ENCODE results near the gene MAP3K4.
"Not testable (repeated sequence)": the region's sequence is repeated elsewhere in the genome, so short reads cannot be mapped to it uniquely, and the experiment has no call there.

The MAP3K4 gene

GRCh38 chr6:160962835-160963623 is 28.5 kb upstream of the MAP3K4 start:
- Mint-ChIP-seq H3K36me3 (ENCODE audit: low read depth) (no peaks in the 10 kb centered on the region), H3K27ac (no peak overlapping the region), H3K4me1 (ENCODE audit: low read depth) (no peaks in the 10 kb centered on the region), H3K9me3 (no peaks in the 10 kb centered on the region), H3K4me3 (no peak overlapping the region), H3K27me3 (ENCODE audit: low read depth) (peaks cover 3% of the 10 kb centered on the region)

- Mint-ChIP-seq H3K9me3 (no peaks in the 10 kb centered on the region), H3K4me3 (no peak overlapping the region), H3K27ac (no peak overlapping the region), H3K4me1 (ENCODE audit: low read depth) (no peaks in the 10 kb centered on the region), H3K27me3 (ENCODE audit: low read depth) (peaks cover 3% of the 10 kb centered on the region), H3K36me3 (ENCODE audit: low read depth) (no peaks in the 10 kb centered on the region)
Measured at GRCh38 chr6:160963651-160964050, 27.9 kb upstream of the MAP3K4 start.

- Mint-ChIP-seq H3K4me3 (no peak overlapping the region), H3K27me3 (ENCODE audit: low read depth) (peaks cover 3% of the 10 kb centered on the region), H3K9me3 (no peaks in the 10 kb centered on the region), H3K36me3 (ENCODE audit: low read depth) (no peaks in the 10 kb centered on the region), H3K4me1 (ENCODE audit: low read depth) (no peaks in the 10 kb centered on the region), H3K27ac (no peak overlapping the region)
Measured at GRCh38 chr6:160965893-160966292, 25.7 kb upstream of the MAP3K4 start.

- Mint-ChIP-seq H3K27ac (no peak overlapping the region), H3K9me3 (no peaks in the 10 kb centered on the region), H3K27me3 (ENCODE audit: low read depth) (no peaks in the 10 kb centered on the region), H3K4me1 (ENCODE audit: low read depth) (no peaks in the 10 kb centered on the region), H3K36me3 (ENCODE audit: low read depth) (no peaks in the 10 kb centered on the region), H3K4me3 (no peak overlapping the region)
Measured at GRCh38 chr6:160966493-160967229, 24.9 kb upstream of the MAP3K4 start.

- no peak overlapping the region for H3K4me3 Mint-ChIP-seq
- no peaks in the 10 kb centered on the region for H3K36me3 Mint-ChIP-seq (ENCODE audit: low read depth)
- H3K9me3 Mint-ChIP-seq: no peaks in the 10 kb centered on the region
- no peak overlapping the region for H3K27ac Mint-ChIP-seq
- no peaks in the 10 kb centered on the region for H3K27me3 Mint-ChIP-seq (ENCODE audit: low read depth)
- no peaks in the 10 kb centered on the region for H3K4me1 Mint-ChIP-seq (ENCODE audit: low read depth)
Measured at GRCh38 chr6:160967351-160967750, 24.2 kb upstream of the MAP3K4 start.

GRCh38 chr6:160967833-160968232 is 23.7 kb upstream of the MAP3K4 start:
- H3K9me3 Mint-ChIP-seq: no peaks in the 10 kb centered on the region
- no peaks in the 10 kb centered on the region for H3K4me1 Mint-ChIP-seq (ENCODE audit: low read depth)

GRCh38 chr6:160971171-160971570 is 20.4 kb upstream of the MAP3K4 start:
- H3K9me3 Mint-ChIP-seq: no peaks in the 10 kb centered on the region
- peaks cover 4% of the 10 kb centered on the region for H3K27me3 Mint-ChIP-seq (ENCODE audit: low read depth)
- no peaks in the 10 kb centered on the region for H3K4me1 Mint-ChIP-seq (ENCODE audit: low read depth)
- no peaks in the 10 kb centered on the region for H3K36me3 Mint-ChIP-seq (ENCODE audit: low read depth)
- no peak overlapping the region for H3K4me3 Mint-ChIP-seq
- H3K27ac Mint-ChIP-seq: no peak overlapping the region

More at GRCh38 chr6:160967833-160968232, 23.7 kb upstream of the MAP3K4 start:
- no peak overlapping the region for H3K27ac Mint-ChIP-seq
- no peaks in the 10 kb centered on the region for H3K27me3 Mint-ChIP-seq (ENCODE audit: low read depth)
- no peak overlapping the region for H3K4me3 Mint-ChIP-seq
- no peaks in the 10 kb centered on the region for H3K36me3 Mint-ChIP-seq (ENCODE audit: low read depth)

GRCh38 chr6:160972111-160972510 is 19.5 kb upstream of the MAP3K4 start:
- no peaks in the 10 kb centered on the region for H3K9me3 Mint-ChIP-seq
- no peak overlapping the region for H3K4me3 Mint-ChIP-seq
- H3K27me3 Mint-ChIP-seq (ENCODE audit: low read depth): peaks cover 4% of the 10 kb centered on the region
- H3K27ac Mint-ChIP-seq: no peak overlapping the region
- H3K36me3 Mint-ChIP-seq (ENCODE audit: low read depth): no peaks in the 10 kb centered on the region
- no peaks in the 10 kb centered on the region for H3K4me1 Mint-ChIP-seq (ENCODE audit: low read depth)

GRCh38 chr6:160972594-160972993 is 19.0 kb upstream of the MAP3K4 start:
- not testable (repeated sequence) for H3K9me3 Mint-ChIP-seq; H3K4me3 Mint-ChIP-seq; H3K27ac Mint-ChIP-seq; H3K4me1 Mint-ChIP-seq (ENCODE audit: low read depth); H3K36me3 Mint-ChIP-seq (ENCODE audit: low read depth); H3K27me3 Mint-ChIP-seq (ENCODE audit: low read depth)

GRCh38 chr6:160973311-160974250 is 18.0 kb upstream of the MAP3K4 start:
- no peak overlapping the region for H3K27ac Mint-ChIP-seq
- peaks cover 6% of the 10 kb centered on the region for H3K27me3 Mint-ChIP-seq (ENCODE audit: low read depth)
- H3K9me3 Mint-ChIP-seq: no peaks in the 10 kb centered on the region
- no peak overlapping the region for H3K4me3 Mint-ChIP-seq
- H3K36me3 Mint-ChIP-seq (ENCODE audit: low read depth): no peaks in the 10 kb centered on the region
- H3K4me1 Mint-ChIP-seq (ENCODE audit: low read depth): no peaks in the 10 kb centered on the region

GRCh38 chr6:160974304-160974771 is 17.2 kb upstream of the MAP3K4 start:
- Mint-ChIP-seq H3K9me3 (no peaks in the 10 kb centered on the region), H3K27ac (no peak overlapping the region), H3K4me1 (ENCODE audit: low read depth) (no peaks in the 10 kb centered on the region), H3K27me3 (ENCODE audit: low read depth) (peaks cover 8% of the 10 kb centered on the region), H3K4me3 (no peak overlapping the region), H3K36me3 (ENCODE audit: low read depth) (no peaks in the 10 kb centered on the region)

GRCh38 chr6:160975162-160975561 is 16.4 kb upstream of the MAP3K4 start:
- Mint-ChIP-seq H3K4me3 (no peak overlapping the region), H3K27me3 (ENCODE audit: low read depth) (peaks cover 8% of the 10 kb centered on the region), H3K4me1 (ENCODE audit: low read depth) (no peaks in the 10 kb centered on the region), H3K36me3 (ENCODE audit: low read depth) (no peaks in the 10 kb centered on the region), H3K9me3 (no peaks in the 10 kb centered on the region), H3K27ac (no peak overlapping the region)

GRCh38 chr6:160975961-160976360 is 15.6 kb upstream of the MAP3K4 start:
- H3K36me3 Mint-ChIP-seq (ENCODE audit: low read depth); H3K4me3 Mint-ChIP-seq; H3K4me1 Mint-ChIP-seq (ENCODE audit: low read depth); H3K9me3 Mint-ChIP-seq; H3K27me3 Mint-ChIP-seq (ENCODE audit: low read depth); H3K27ac Mint-ChIP-seq: not testable (repeated sequence)

- no peak overlapping the region for H3K4me3 Mint-ChIP-seq
- peaks cover 4% of the 10 kb centered on the region for H3K27me3 Mint-ChIP-seq (ENCODE audit: low read depth)
- H3K27ac Mint-ChIP-seq: no peak overlapping the region
Measured at GRCh38 chr6:160978141-160978901, 13.2 kb upstream of the MAP3K4 start.

More at GRCh38 chr6:160978141-160978901, 13.2 kb upstream of the MAP3K4 start:
- Mint-ChIP-seq H3K9me3 (peaks cover 6% of the 10 kb centered on the region), H3K4me1 (ENCODE audit: low read depth) (no peaks in the 10 kb centered on the region), H3K36me3 (ENCODE audit: low read depth) (peaks cover 2% of the 10 kb centered on the region)

Measured in T-helper 1 cell treated with Interleukin-12 subunit alpha and Interleukin-12 subunit beta and Interleukin-4 antibody, amounts not matched to agents 30 μg/mL and 1 μg/mL, for 36 hours (primary cell).